ENCODE data around the gene SNX27. TPM values are rescaled to one million over a fixed set of nuclear protein-coding genes. Genes with fewer than 3 reads are reported as not detected.

SNX27 gene
- total and polyA plus RNA-seq, 10 of the 15 experiments (the other 5 are each of a cell fraction or from before 2014, with no cell fraction given), result 3.8 to 21.8 (median 12.5) TPM

GRCh38 chr1:151653397-151653796 lies 41.5 kb downstream of the SNX27 start (continued):
- TF ChIP-seq, protein P1, sequence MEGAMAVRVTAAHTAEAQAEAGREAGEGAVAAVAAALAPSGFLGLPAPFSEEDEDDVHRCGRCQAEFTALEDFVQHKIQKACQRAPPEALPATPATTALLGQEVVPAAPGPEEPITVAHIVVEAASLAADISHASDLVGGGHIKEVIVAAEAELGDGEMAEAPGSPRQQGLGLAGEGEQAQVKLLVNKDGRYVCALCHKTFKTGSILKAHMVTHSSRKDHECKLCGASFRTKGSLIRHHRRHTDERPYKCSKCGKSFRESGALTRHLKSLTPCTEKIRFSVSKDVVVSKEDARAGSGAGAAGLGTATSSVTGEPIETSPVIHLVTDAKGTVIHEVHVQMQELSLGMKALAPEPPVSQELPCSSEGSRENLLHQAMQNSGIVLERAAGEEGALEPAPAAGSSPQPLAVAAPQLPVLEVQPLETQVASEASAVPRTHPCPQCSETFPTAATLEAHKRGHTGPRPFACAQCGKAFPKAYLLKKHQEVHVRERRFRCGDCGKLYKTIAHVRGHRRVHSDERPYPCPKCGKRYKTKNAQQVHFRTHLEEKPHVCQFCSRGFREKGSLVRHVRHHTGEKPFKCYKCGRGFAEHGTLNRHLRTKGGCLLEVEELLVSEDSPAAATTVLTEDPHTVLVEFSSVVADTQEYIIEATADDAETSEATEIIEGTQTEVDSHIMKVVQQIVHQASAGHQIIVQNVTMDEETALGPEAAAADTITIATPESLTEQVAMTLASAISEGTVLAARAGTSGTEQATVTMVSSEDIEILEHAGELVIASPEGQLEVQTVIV (IDR thresholded peaks at IDR 0.05; ENCODE audit: borderline replicate concordance, partially characterized antibody), result no peak

DNA sequence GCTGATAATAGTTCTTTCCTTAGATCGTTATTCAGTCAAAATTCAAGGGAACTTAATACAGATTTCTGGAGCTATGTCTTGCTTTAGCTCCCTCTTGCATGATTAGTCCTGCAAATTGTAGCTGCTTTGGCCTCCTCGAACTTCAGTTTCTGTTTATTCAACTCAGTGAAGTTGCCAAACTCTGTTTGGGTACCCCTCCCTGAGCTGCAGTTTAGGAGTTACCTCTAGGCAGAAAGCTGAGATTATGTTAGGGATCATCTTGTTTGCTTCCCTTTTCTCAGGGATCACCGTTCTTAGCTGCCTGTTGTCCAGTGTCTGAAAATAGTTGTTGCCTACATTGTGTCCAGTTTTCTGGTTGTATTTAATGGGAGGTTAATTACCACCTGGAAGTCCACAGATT lies 43.5 kb downstream of the SNX27 start:
- no peaks in the 10 kb centered on the region for H3K9me3 ChIP-seq (replicated peaks; ENCODE audit: control insufficient read depth, insufficient read depth, low read length)
- BruUV-seq (replicated peaks), result no TSS peak
- WGBS (ENCODE audit: insufficient coverage, insufficient replicate concordance, low lambda C conversion rate, missing lambda C conversion rate), result 76% methylated on average over 3 of the region's 3 CpGs
- no peak overlapping the region for H3K4me2 ChIP-seq (ENCODE audit: control insufficient read depth, insufficient read depth)
- peaks cover 0 to 10% of the 10 kb centered on the region in 2 experiments; a peak in 1 of 4 replicates for H3K36me3 ChIP-seq (ENCODE audit: control insufficient read depth in 2 of 2, insufficient read depth in 2 of 2, low read length in 1 of 2)
- SMC1A ChIA-PET (ENCODE audit: uncharacterized antibody, unreplicated experiment), result interaction anchor here (0.6 to 1.8 kb wide), 3 partner anchors 9 to 181 kb away, joined by 3 to 4 read pairs (median 3); no protein-coding TSS in a partner anchor
- RAD21 ChIA-PET (ENCODE audit: unreplicated experiment), result no interaction called here
- no peaks in the 10 kb centered on the region for H4K20me1 ChIP-seq (ENCODE audit: control insufficient read depth, insufficient read depth)
- no peaks in the 10 kb centered on the region for H3K27me3 ChIP-seq (replicated peaks in 1 of 2; ENCODE audit: control insufficient read depth in 2 of 2, insufficient read depth in 2 of 2, low read length in 1 of 2)
- ATAC-seq (no peak), DNase-seq (ENCODE audit: low read depth, low spot score) (no peak), FAIRE-seq (no peak)
- no peaks in the 10 kb centered on the region for H3K79me2 ChIP-seq (ENCODE audit: control insufficient read depth, insufficient read depth, low read length)
- no peak overlapping the region for H2AFZ ChIP-seq (ENCODE audit: control insufficient read depth, low read depth, low read length)
- in situ Hi-C loops (cut with MboI) (no loop called here), intact Hi-C loops (cut with micrococcal nuclease; ENCODE audit: unreplicated experiment) (no loop called here)
- no peak overlapping the region for H3K27ac ChIP-seq (ENCODE audit: control insufficient read depth, insufficient read depth)
- H3K9ac ChIP-seq (ENCODE audit: control insufficient read depth, insufficient read depth, low read length), result no peak overlapping the region
- no peak overlapping the region for H3K4me3 ChIP-seq
- 0 out of 2 replicates have a peak, but pooled peaks cover 3% of the 10 kb centered on the region for H3K4me1 ChIP-seq (ENCODE audit: control insufficient read depth, insufficient read depth, low read length)
- POLR2A ChIA-PET, result no interaction called here
- TF ChIP-seq CBX5 (IDR thresholded peaks at IDR 0.05; ENCODE audit: low read depth) (no peak), CBFB (IDR thresholded peaks at IDR 0.05; ENCODE audit: low read depth) (no peak), MTA3 (IDR thresholded peaks at IDR 0.05; ENCODE audit: borderline replicate concordance, low read length) (no peak), NFIC (IDR thresholded peaks at IDR 0.05; ENCODE audit: low read depth, low read length) (no peak)
- TF ChIP-seq, protein P2, sequence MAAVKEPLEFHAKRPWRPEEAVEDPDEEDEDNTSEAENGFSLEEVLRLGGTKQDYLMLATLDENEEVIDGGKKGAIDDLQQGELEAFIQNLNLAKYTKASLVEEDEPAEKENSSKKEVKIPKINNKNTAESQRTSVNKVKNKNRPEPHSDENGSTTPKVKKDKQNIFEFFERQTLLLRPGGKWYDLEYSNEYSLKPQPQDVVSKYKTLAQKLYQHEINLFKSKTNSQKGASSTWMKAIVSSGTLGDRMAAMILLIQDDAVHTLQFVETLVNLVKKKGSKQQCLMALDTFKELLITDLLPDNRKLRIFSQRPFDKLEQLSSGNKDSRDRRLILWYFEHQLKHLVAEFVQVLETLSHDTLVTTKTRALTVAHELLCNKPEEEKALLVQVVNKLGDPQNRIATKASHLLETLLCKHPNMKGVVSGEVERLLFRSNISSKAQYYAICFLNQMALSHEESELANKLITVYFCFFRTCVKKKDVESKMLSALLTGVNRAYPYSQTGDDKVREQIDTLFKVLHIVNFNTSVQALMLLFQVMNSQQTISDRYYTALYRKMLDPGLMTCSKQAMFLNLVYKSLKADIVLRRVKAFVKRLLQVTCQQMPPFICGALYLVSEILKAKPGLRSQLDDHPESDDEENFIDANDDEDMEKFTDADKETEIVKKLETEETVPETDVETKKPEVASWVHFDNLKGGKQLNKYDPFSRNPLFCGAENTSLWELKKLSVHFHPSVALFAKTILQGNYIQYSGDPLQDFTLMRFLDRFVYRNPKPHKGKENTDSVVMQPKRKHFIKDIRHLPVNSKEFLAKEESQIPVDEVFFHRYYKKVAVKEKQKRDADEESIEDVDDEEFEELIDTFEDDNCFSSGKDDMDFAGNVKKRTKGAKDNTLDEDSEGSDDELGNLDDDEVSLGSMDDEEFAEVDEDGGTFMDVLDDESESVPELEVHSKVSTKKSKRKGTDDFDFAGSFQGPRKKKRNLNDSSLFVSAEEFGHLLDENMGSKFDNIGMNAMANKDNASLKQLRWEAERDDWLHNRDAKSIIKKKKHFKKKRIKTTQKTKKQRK (IDR thresholded peaks at IDR 0.05; ENCODE audit: low read depth, low read length), result no peak
- CTCF ChIA-PET, result interaction anchor here (0.7 to 1.2 kb wide), 3 partner anchors 61 to 363 kb away, joined by 3 read pairs; no protein-coding TSS in a partner anchor
